COLO668 (cell line): Measurements from ENCODE around the gene APRT.
"Not testable (repeated sequence)": the region's sequence is repeated elsewhere in the genome, so short reads cannot be mapped to it uniquely, and the experiment has no call there.

Experiments
- DNase-seq: peaks from one replicate; lab custom pipeline; 2025; ENCODE audit not compliant: unreplicated experiment; lab: John Stamatoyannopoulos, UW

APRT gene

GRCh38 chr16:88774544-88775393 lies 37.0 kb downstream of the APRT start:
- no peak for DNase-seq

- DNase-seq, result peak; percentile 30
These were observed 37.9 kb downstream of the APRT start for GRCh38 chr16:88773812-88774291.

GRCh38 chr16:88772871-88773811 lies 38.6 kb downstream of the APRT start:
- DNase-seq, result no peak

GRCh38 chr16:88771781-88772180 lies 39.9 kb downstream of the APRT start:
- DNase-seq, result not testable (repeated sequence)

- DNase-seq, result no peak
These were observed 40.4 kb downstream of the APRT start for GRCh38 chr16:88771294-88771772.

- DNase-seq, result peak; percentile 52
These were observed 41.1 kb downstream of the APRT start for GRCh38 chr16:88770461-88771293.

- DNase-seq, result peak; percentile 69
These were observed 41.9 kb downstream of the APRT start for GRCh38 chr16:88769617-88770460.

- peak; percentile 33 for DNase-seq
These were observed 43.5 kb downstream of the APRT start for GRCh38 chr16:88768071-88768783.

- no peak for DNase-seq
These were observed 44.1 kb downstream of the APRT start for GRCh38 chr16:88767546-88768070.

GRCh38 chr16:88766975-88767374 lies 44.8 kb downstream of the APRT start:
- no peak for DNase-seq

GRCh38 chr16:88764913-88765349 lies 46.8 kb downstream of the APRT start:
- DNase-seq, result peak; percentile 38

GRCh38 chr16:88764080-88764479 lies 47.6 kb downstream of the APRT start:
- DNase-seq, result no peak

- DNase-seq, result no peak
These were observed 48.1 kb downstream of the APRT start for GRCh38 chr16:88763502-88764053.

GRCh38 chr16:88762941-88763340 lies 48.8 kb downstream of the APRT start:
- no peak for DNase-seq

- DNase-seq, result no peak
These were observed 49.4 kb downstream of the APRT start for GRCh38 chr16:88762258-88762870.

GRCh38 chr16:88761830-88762229 lies 49.9 kb downstream of the APRT start:
- no peak for DNase-seq

GRCh38 chr16:88761143-88761534 lies 50.6 kb downstream of the APRT start:
- no peak for DNase-seq
